Brain microvascular endothelial cell (primary cell): ENCODE measurements around the gene DAGLB.
"Not testable (repeated sequence)": the region's sequence is repeated elsewhere in the genome, so short reads cannot be mapped to it uniquely, and the experiment has no call there.

ENCODE experiments used
- DNase-seq: peaks from one replicate; pipeline ENCODE4 v3.0.0-alpha.2; 2020
- H3K27ac ChIP-seq: fragments of 250-450 bp; sonication (Bioruptor Pico); 2 replicates; pipeline ENCODE4 v1.5.1; 2020; ENCODE audit warnings: mild to moderate bottlenecking, moderate library complexity
- H3K27me3 ChIP-seq: fragments of 250-450 bp; sonication (Bioruptor Pico); replicated peaks from 2 replicates; pipeline ENCODE4 v1.5.1; 2020; ENCODE audit warnings: mild to moderate bottlenecking
- H3K36me3 ChIP-seq: fragments of 250-450 bp; sonication (Bioruptor Pico); replicated peaks from 2 replicates; pipeline ENCODE4 v1.5.1; 2020; ENCODE audit warnings: mild to moderate bottlenecking
- H3K4me3 ChIP-seq: 2 replicates; pipeline ENCODE4 v1.5.1; 2011; ENCODE audit warnings: low read depth, mild to moderate bottlenecking, control low read depth, low read length, moderate library complexity
- CTCF ChIP-seq: IDR thresholded peaks from 2 replicates; pipeline ENCODE4 v1.5.1; 2011; ENCODE audit warnings: low read depth, mild to moderate bottlenecking, moderate library complexity, low read length, control low read depth, inconsistent platforms; ENCODE audit errors: missing control alignments
- in situ Hi-C: cut with HindIII; loops from 2 replicates; pipeline ENCODE4 v1.10.0; 2017; ENCODE audit warnings: low sequenced_read_pairs, low pct_ligation_motif_present

The DAGLB gene

GRCh38 chr7:6406121-6406520, 41.6 kb downstream of the DAGLB start:
- Histone ChIP-seq H3K36me3 (peaks cover 74% of the 10 kb centered on the region), H3K27ac (no peak overlapping the region), H3K4me3 (no peak overlapping the region), H3K27me3 (no peaks in the 10 kb centered on the region)
- TF ChIP-seq CTCF, result no peak
- DNase-seq, result no peak
- in situ Hi-C loops, result no loop called here

GRCh38 chr7:6403907-6404306, 43.8 kb downstream of the DAGLB start:
- peaks cover 66% of the 10 kb centered on the region for H3K36me3 ChIP-seq
- TF ChIP-seq CTCF, result no peak
- H3K27ac ChIP-seq, result no peak overlapping the region
- H3K4me3 ChIP-seq, result no peak overlapping the region
- H3K27me3 ChIP-seq, result no peaks in the 10 kb centered on the region
- in situ Hi-C loops, result no loop called here
- DNase-seq, result no peak

GRCh38 chr7:6402741-6403140, 45.0 kb downstream of the DAGLB start:
- Histone ChIP-seq H3K36me3 (peaks cover 61% of the 10 kb centered on the region), H3K27ac (no peak overlapping the region), H3K4me3 (no peak overlapping the region), H3K27me3 (no peaks in the 10 kb centered on the region)
- in situ Hi-C loops, result no loop called here
- DNase-seq, result no peak
- TF ChIP-seq CTCF, result no peak

- H3K4me3 ChIP-seq, result no peak overlapping the region
- H3K27ac ChIP-seq, result no peak overlapping the region
- in situ Hi-C loops, result no loop called here
- no peaks in the 10 kb centered on the region for H3K27me3 ChIP-seq
- DNase-seq, result no peak
- TF ChIP-seq CTCF, result no peak
- peaks cover 61% of the 10 kb centered on the region for H3K36me3 ChIP-seq
Observed at GRCh38 chr7:6402041-6402440, 45.7 kb downstream of the DAGLB start.

- no peak overlapping the region for H3K27ac ChIP-seq
- H3K36me3 ChIP-seq, result peaks cover 58% of the 10 kb centered on the region
Observed at GRCh38 chr7:6401536-6401935, 46.2 kb downstream of the DAGLB start.

GRCh38 chr7:6400243-6401105, 47.3 kb downstream of the DAGLB start:
- in situ Hi-C loops, H3K27me3 ChIP-seq, DNase-seq, H3K4me3 ChIP-seq, H3K27ac ChIP-seq: not testable (repeated sequence)
- peaks cover 48% of the 10 kb centered on the region for H3K36me3 ChIP-seq

More at GRCh38 chr7:6401536-6401935, 46.2 kb downstream of the DAGLB start:
- Histone ChIP-seq H3K4me3 (no peak overlapping the region), H3K27me3 (no peaks in the 10 kb centered on the region)
- TF ChIP-seq CTCF, result no peak
- in situ Hi-C loops, result no loop called here
- DNase-seq, result no peak
